HepG2 (cell line): ENCODE results near the gene ENAH. TPM values are rescaled to one million over a fixed set of nuclear protein-coding genes. Genes with fewer than 3 reads are reported as not detected.
A peak's percentile ranks its signal among the peaks of the same experiment; 100 is the strongest.

Experiments
- ARHGAP35 ChIP-seq: sonication (generic); formaldehyde crosslinking; IDR thresholded peaks from 2 replicates; pipeline ENCODE4 v1.9.0; 2022; ENCODE audit warnings: mild to moderate bottlenecking, inconsistent platforms, moderate library complexity, missing genetic modification reagents, borderline replicate concordance
- ATF7-NPFF ChIP-seq: sonication (generic); formaldehyde crosslinking; IDR thresholded peaks from 2 replicates; pipeline ENCODE4 v1.8.1; 2023; ENCODE audit warnings: mild to moderate bottlenecking, low read depth, missing genetic modification reagents, moderate library complexity
- CBFB ChIP-seq: sonication (generic); formaldehyde crosslinking; IDR thresholded peaks from 2 replicates; pipeline ENCODE4 v1.4.0; 2020; ENCODE audit warnings: missing genetic modification reagents
- CEBPZ ChIP-seq: IDR thresholded peaks from 2 replicates; pipeline ENCODE4 v1.6.1; 2012; ENCODE audit warnings: low read length, improper control_type of control experiment
- DPF2 ChIP-seq: sonication (generic); formaldehyde crosslinking; IDR thresholded peaks from 2 replicates; pipeline ENCODE4 v1.4.0; 2020; ENCODE audit warnings: mild to moderate bottlenecking, low read depth, missing genetic modification reagents, borderline replicate concordance
- ELF3 ChIP-seq: IDR thresholded peaks from 2 replicates; pipeline ENCODE4 v1.6.1; 2016; ENCODE audit warnings: missing genetic modification reagents, missing compliant biosample characterization
- IRF2 ChIP-seq: IDR thresholded peaks from 2 replicates; pipeline ENCODE4 v1.6.1; 2018; ENCODE audit warnings: missing genetic modification reagents, missing compliant biosample characterization
- MTERF4 ChIP-seq: sonication (generic); formaldehyde crosslinking; IDR thresholded peaks from 2 replicates; pipeline ENCODE4 v1.8.0; 2023; ENCODE audit warnings: mild to moderate bottlenecking, missing genetic modification reagents
- NCOA5 ChIP-seq: sonication (generic); formaldehyde crosslinking; IDR thresholded peaks from 2 replicates; pipeline ENCODE4 v1.4.0; 2020; ENCODE audit warnings: missing genetic modification reagents
- NFE2L1 ChIP-seq: sonication (generic); formaldehyde crosslinking; IDR thresholded peaks from 2 replicates; pipeline ENCODE4 v1.4.0; 2020; ENCODE audit warnings: missing genetic modification reagents, mild to moderate bottlenecking, borderline replicate concordance
- REL ChIP-seq: sonication (generic); formaldehyde crosslinking; conservative IDR thresholded peaks from 2 replicates; pipeline ENCODE4 v1.8.0; 2022; ENCODE audit warnings: mild to moderate bottlenecking, missing genetic modification reagents, moderate library complexity
- SOX13 ChIP-seq, 3 experiments: fragments of 450-650 bp in 1 of 3; sonication (generic) in 1 of 3; formaldehyde crosslinking in 1 of 3; IDR thresholded peaks in 2 of 3; conservative IDR thresholded peaks in 1 of 3; 2 replicates each; pipeline versions ENCODE4 v1.5.0 to v1.6.1; 2016 to 2020; ENCODE audit warnings: antibody characterized with exemption in 1 of 3, mild to moderate bottlenecking in 1 of 3, missing compliant biosample characterization in 1 of 3, missing genetic modification reagents in 1 of 3, moderate library complexity in 1 of 3
- SP140L ChIP-seq: sonication (generic); formaldehyde crosslinking; IDR thresholded peaks from 2 replicates; pipeline ENCODE4 v1.4.0; 2020; ENCODE audit warnings: missing genetic modification reagents, borderline replicate concordance
- TBP ChIP-seq: sonication (generic); formaldehyde crosslinking; IDR thresholded peaks from 2 replicates; pipeline ENCODE4 v1.5.0; 2020; ENCODE audit warnings: missing genetic modification reagents
- ZFP36L2 ChIP-seq: sonication (generic); formaldehyde crosslinking; IDR thresholded peaks from 2 replicates; pipeline ENCODE4 v1.4.0; 2020; ENCODE audit warnings: missing genetic modification reagents
- ZNF180 ChIP-seq: sonication (generic); formaldehyde crosslinking; IDR thresholded peaks from 2 replicates; pipeline ENCODE4 v1.4.0; 2020; ENCODE audit warnings: low read depth, missing genetic modification reagents, borderline replicate concordance
- ZNF276 ChIP-seq: sonication (generic); formaldehyde crosslinking; IDR thresholded peaks from 2 replicates; pipeline ENCODE4 v1.4.0; 2020; ENCODE audit warnings: mild to moderate bottlenecking, low read depth, missing genetic modification reagents
- ZNF3 ChIP-seq: IDR thresholded peaks from 2 replicates; pipeline ENCODE4 v1.7.0; 2017; ENCODE audit warnings: inconsistent platforms
- ZNF563 ChIP-seq: sonication (generic); formaldehyde crosslinking; IDR thresholded peaks from 2 replicates; pipeline ENCODE4 v1.8.0; 2022; ENCODE audit warnings: mild to moderate bottlenecking, moderate library complexity, missing genetic modification reagents
- ZNF747 ChIP-seq: sonication (generic); formaldehyde crosslinking; IDR thresholded peaks from 2 replicates; pipeline ENCODE4 v1.8.1; 2023; ENCODE audit warnings: missing genetic modification reagents, mild to moderate bottlenecking, borderline replicate concordance
- ZNF850 ChIP-seq: sonication (generic); formaldehyde crosslinking; conservative IDR thresholded peaks from 2 replicates; pipeline ENCODE4 v1.9.0; 2021; ENCODE audit warnings: mild to moderate bottlenecking, missing genetic modification reagents
- polyA plus RNA-seq, 8 experiments: library from polyadenylated mRNA; depleted of rRNA in 3 of 8; stranded (reverse) in 7 of 8; unstranded in 1 of 8; fragments of >200 nt; fragmentation: Illumina TruSeq in 4 of 8; extraction: Trizol in 4 of 8; gene quantifications; 2 replicates each; pipeline versions ENCODE4 v1.2.1 to v1.2.3, GENCODE V29; 2011 to 2016; ENCODE audit warnings: low read depth in 4 of 8, missing spikeins in 1 of 8, mixed read lengths in 1 of 8; ENCODE audit not compliant: insufficient read depth in 1 of 8
- total RNA-seq, 5 experiments: library from RNA; depleted of rRNA; stranded (reverse); fragments of >200 nt; fragmentation: Illumina TruSeq; extraction: Trizol; gene quantifications; 2 replicates each; pipeline ENCODE4 v1.2.3, GENCODE V29; 2016; ENCODE audit warnings: low read depth in 1 of 5

Gene ENAH
- total and polyA plus RNA-seq, 2 of the 13 experiments (the other 11 are each of a cell fraction or from before 2014, with no cell fraction given) = 22.1 to 58.3 TPM

GRCh38 chr1:225474986-225475820, 177.7 kb downstream of the ENAH start (continued):
- TF ChIP-seq MTERF4 (CRISPR knock-in tag) = no peak
- TF ChIP-seq ZNF850 (CRISPR knock-in tag) = no peak
- no peak for TF ChIP-seq SOX13 (IDR thresholded peaks at IDR 0.05)
- TF ChIP-seq SOX13 (CRISPR knock-in tag; conservative IDR thresholded peaks at IDR 0.05 in 1 of 2, IDR thresholded peaks at IDR 0.05 in 1 of 2) = no peak
- TF ChIP-seq ZNF3 (CRISPR knock-in tag) = no peak
- no peak for TF ChIP-seq DPF2 (CRISPR knock-in tag)
- TF ChIP-seq ZNF563 (CRISPR knock-in tag) = no peak
- peak; percentile 63 for TF ChIP-seq ELF3
- TF ChIP-seq SP140L (CRISPR knock-in tag) = 0 out of 2 replicates have a peak, but pooled peaks have one; percentile 64
- TF ChIP-seq NFE2L1 (CRISPR knock-in tag) = no peak
- no peak for TF ChIP-seq CBFB (CRISPR knock-in tag)
- no peak for TF ChIP-seq TBP (CRISPR knock-in tag)
- TF ChIP-seq ZNF747 = 0 out of 2 replicates have a peak, but pooled peaks have one; percentile 59
- no peak for TF ChIP-seq ZNF180
- TF ChIP-seq IRF2 (CRISPR knock-in tag) = peak; percentile 80
- peak; percentile 41; the same call in 1 of the 2 replicates for TF ChIP-seq REL (CRISPR knock-in tag)
- no peak for TF ChIP-seq ZNF276 (CRISPR knock-in tag)
- TF ChIP-seq ARHGAP35 (CRISPR knock-in tag) = peak; percentile 91
- TF ChIP-seq CEBPZ = no peak
- peak; percentile 80; the same call in 1 of the 2 replicates for TF ChIP-seq ATF7-NPFF (CRISPR knock-in tag)
- no peak for TF ChIP-seq ZFP36L2 (CRISPR knock-in tag)
- TF ChIP-seq NCOA5 (CRISPR knock-in tag) = no peak
